ENCODE results near the gene CACNA1H.
"Not testable (repeated sequence)": the region's sequence is repeated elsewhere in the genome, so short reads cannot be mapped to it uniquely, and the experiment has no call there.

Gene CACNA1H

DNA sequence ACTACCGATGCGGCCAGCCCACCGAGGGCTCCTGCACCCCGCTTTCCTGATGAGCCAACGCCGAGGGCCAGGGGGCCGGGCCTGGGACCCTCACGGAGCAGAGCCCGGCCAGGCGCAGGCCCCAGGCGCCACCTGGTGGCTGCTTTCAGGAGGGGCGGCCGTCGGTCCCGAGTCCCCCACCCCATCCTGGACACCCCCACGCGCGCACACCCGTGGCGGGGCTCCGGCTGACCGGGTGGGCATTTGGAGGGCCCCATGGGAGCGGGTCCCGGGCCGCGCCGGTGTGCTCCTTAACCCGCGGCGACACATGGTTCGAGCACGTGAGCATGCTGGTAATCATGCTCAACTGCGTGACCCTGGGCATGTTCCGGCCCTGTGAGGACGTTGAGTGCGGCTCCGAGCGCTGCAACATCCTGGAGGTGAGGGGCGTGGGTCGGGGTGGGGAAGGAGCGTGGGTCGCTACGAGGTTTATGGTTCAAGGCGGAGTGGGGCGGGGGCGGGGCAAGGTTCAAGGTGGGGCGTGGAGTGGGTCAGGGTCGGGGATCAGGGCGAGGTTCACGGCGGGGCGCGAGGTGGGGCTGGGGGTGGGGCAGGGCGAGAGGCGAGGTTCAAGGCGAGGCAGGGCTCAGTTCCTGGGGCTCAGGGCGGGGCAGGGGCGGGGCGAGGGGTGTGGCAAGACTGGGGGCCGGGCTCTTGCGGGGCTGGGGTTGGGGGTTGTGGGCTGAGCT is 41.9 kb downstream of the CACNA1H start:
- DNase-seq, result no peak

DNA sequence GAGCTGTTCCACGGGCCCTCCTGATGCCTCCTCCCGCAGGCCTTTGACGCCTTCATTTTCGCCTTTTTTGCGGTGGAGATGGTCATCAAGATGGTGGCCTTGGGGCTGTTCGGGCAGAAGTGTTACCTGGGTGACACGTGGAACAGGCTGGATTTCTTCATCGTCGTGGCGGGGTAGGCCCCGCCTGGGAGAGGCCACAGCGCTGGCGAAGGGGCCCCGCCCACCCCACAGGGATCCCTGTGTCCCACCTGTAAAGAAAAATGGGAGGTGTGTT is 42.4 kb downstream of the CACNA1H start:
- no peak for DNase-seq

- no peak for DNase-seq
Measured at GRCh38 chr16:1196494-1196893, 43.6 kb downstream of the CACNA1H start.

DNA sequence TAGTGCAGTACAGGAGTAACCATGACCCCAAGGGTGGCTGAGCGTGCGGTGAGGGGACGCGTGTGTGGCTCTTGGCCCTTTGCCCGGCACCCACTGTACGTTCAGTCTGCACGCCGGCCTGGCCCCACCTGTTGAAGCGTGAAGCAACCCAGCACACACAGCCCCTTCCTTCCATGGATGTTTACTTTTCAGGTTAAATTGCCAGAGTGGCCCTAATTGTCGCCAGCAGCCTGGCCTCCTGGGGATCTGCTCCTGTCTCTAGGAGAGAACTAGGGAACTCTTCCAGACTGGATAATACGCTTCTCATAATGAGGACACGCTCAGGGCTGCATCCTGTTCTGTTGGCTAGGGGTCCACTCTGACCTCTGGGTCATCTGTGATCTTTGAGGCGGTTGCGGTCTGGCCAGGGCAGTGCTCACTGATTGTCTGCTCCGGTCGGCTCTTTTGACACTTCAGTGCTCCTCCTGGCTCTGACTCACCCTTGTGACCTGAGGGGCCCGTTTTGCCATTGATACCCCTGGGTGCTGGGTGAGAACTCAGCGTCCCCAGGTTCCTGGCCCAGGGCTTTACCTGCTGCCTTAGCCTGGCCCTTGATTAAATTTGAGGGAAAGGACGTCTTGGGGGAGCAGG is 44.4 kb downstream of the CACNA1H start:
- no peak for DNase-seq

DNA sequence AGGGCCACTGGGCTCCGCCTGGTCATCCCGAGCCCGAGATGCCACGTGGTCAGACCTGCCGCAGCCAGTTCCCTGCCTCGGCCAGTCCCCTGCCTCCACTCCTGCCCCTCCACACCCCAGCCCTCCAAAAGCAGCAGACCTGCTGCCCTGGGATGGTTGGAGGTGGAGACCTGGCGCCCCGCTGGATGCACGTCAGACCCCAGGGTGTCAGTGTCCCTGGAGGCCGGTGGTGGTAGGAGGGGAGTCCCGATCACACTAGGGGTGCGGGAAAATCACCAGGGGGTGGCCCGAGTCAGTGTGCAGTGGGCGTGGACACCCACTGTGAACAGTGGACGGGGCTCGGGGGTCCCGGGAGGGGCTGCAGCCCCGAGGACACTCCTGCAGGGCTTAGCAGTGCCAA is 45.3 kb downstream of the CACNA1H start:
- DNase-seq, result no peak

DNA sequence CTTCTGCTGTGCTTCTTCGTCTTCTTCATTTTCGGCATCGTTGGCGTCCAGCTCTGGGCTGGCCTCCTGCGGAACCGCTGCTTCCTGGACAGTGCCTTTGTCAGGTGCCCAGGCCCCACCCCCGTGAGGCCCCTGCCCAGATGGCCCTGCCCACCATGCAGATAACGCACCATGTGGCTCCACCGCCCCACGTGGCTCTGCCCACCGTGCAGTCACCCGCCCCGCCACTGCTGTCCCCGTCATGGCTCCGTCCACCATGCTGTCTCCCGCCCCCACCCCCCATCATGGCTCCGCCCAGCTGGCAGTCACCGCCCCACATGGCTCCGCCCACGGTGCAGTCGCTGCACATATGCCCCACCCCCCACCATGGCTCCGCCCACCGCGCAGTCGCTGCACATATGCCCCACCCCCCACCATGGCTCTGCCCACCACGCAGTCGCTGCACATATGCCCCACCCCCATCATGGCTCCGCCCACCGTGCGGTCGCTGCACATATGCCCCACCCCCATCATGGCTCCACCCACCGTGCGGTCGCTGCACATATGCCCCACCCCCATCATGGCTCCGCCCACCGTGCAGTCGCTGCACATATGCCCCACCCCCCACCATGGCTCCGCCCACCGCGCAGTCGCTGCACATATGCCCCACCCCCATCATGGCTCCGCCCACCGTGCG is 45.9 kb downstream of the CACNA1H start:
- not testable (repeated sequence) for DNase-seq

DNA sequence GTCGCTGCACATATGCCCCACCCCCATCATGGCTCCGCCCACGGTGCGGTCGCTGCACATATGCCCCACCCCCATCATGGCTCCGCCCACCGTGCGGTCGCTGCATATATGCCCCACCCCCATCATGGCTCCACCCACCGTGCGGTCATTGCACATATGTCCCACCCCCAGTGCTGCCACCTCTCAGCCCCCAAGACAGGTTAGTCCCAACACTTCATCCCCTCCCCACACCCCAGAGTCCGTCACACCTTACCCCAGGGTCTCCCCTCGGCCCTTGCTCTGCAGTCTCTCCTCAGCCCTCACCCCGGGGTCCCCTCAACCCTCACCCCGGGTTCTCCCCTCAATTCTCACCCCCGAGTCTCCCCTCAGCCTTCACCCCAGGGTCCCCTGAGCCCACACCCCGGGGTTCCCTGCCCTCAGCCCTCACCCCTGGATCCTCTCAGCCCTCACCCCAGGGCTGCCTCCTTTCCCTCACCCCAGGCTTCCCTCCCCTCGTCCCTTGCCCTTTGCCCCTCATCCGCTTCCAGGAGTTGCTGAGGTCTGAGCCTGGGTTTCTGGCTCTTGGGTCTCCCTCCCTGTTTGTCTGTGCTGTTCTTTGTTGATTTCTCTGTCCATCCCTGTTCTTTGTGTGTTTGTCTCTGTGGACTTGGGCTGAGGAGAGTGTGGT is 46.6 kb downstream of the CACNA1H start:
- DNase-seq, result no peak

GRCh38 chr16:1200014-1200627 is 47.2 kb downstream of the CACNA1H start:
- DNase-seq, result no peak

GRCh38 chr16:1201444-1201843 is 48.5 kb downstream of the CACNA1H start:
- DNase-seq, result no peak

GRCh38 chr16:1202274-1202673 is 49.4 kb downstream of the CACNA1H start:
- DNase-seq, result no peak

- no peak for DNase-seq
Measured at GRCh38 chr16:1204933-1205332, 52.0 kb downstream of the CACNA1H start.

DNA sequence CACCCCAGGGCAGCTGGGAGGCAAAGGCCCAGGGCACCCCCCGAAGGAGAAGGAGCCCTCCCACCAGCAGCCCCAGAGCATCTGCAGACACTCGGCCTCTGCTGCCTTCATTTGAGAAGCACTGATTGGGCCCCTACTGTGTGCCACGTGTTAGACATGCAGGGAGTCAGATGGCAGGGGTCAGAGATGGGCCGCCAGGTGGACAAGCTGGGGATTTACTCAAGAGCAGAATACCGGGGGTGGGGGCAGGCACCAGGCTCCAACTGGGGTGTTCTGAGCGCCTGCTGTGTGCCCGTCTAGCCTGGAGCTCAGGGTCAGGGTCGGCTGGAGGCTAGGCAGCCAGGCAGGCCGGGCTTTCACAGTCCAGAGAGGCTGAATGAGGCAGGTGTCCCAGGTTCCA is 53.4 kb downstream of the CACNA1H start:
- no peak for DNase-seq

GRCh38 chr16:1206786-1207185 is 53.9 kb downstream of the CACNA1H start:
- DNase-seq, result no peak

DNA sequence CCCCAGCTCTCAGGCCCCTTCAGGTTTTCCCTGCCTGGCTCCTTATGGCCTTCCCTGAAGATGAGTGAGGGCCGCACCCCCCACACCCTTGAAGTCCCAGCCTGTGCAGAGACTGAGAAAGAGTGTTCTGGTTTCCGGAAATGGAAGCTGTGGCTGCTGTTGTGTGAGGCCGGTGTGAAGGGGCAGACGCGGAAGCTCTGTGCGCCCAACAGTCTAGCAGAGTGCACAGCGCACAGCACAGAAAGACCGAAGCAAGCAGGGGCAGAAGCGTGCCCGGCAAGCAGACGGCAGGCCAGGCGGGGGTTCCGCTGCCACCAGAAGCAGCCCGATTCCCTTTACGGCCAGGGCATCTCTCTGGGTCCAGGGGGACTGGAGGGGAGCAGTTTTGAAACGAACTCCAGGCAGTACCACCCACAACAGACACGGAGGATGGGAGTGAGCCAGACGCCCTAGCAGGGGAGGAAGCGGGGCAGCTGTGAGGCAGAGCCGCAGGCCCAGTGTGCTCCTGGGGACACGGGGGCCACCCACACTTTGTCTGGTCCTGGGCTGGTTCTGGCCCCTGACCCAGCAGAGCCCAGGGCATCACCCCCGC is 55.4 kb downstream of the CACNA1H start:
- DNase-seq, result no peak

GRCh38 chr16:1209081-1209480 is 56.2 kb downstream of the CACNA1H start:
- no peak for DNase-seq

DNA sequence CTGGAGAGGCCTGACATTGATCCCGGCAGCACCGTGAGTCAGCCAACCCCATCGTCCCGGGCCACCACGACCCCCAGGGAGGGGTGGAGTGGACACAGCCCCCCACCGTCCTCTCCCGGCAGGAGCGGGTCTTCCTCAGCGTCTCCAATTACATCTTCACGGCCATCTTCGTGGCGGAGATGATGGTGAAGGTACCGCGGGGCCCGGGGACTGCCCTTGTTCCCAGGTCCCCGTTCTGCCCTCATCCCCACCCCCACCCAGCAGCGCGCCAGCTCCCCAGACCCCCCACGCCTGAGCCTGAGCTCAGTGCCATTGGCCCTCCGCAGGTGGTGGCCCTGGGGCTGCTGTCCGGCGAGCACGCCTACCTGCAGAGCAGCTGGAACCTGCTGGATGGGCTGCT is 57.6 kb downstream of the CACNA1H start:
- no peak for DNase-seq

DNA sequence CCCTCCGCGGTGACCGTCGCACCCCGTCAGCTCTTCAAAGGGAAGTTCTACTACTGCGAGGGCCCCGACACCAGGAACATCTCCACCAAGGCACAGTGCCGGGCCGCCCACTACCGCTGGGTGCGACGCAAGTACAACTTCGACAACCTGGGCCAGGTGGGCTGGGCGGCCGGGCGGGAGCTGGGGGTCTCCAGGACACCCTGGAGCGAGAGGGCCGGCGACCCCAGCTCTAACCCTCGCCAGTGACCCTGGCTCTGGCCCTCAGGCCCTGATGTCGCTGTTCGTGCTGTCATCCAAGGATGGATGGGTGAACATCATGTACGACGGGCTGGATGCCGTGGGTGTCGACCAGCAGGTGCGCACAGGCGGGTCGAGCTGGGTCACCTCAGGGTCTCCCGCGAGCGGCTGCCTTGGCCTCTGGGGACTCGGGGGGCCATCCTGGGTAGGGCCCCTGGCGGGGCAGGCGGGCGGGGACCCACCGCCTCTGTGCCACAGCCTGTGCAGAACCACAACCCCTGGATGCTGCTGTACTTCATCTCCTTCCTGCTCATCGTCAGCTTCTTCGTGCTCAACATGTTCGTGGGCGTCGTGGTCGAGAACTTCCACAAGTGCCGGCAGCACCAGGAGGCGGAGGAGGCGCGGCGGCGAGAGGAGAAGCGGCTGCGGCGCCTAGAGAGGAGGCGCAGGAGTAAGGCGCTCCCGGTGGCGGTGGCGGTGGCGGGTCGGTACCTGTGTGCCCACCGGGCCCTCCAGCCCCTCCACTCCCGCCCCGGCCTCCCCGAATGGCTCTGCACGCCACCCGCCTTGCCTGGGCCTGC is 58.8 kb downstream of the CACNA1H start:
- DNase-seq, result no peak

- DNase-seq, result no peak
Measured at GRCh38 chr16:1212616-1213194, 59.8 kb downstream of the CACNA1H start.

GRCh38 chr16:1213231-1213630 is 60.3 kb downstream of the CACNA1H start:
- DNase-seq, result no peak

GRCh38 chr16:1213796-1214372 is 61.0 kb downstream of the CACNA1H start:
- DNase-seq, result no peak

DNA sequence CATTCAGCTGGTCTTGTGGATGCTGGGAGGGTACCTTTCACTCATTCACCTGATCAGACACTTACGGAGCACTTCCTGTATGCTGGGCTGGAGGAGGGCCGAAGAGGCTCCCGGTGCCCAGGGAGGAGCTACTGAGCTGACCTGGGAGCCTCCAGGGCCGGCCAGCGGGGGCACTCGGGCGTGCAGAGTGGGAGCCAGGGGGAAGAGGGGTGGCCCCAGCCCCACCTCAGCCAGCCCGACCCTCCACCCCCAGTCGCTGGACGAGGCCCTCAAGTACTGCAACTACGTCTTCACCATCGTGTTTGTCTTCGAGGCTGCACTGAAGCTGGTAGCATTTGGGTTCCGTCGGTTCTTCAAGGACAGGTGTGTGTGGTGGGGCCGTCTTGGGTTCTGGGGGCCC is 61.8 kb downstream of the CACNA1H start:
- DNase-seq, result no peak

Data from stimulated activated CD4-positive, alpha-beta T cell treated with anti-CD3 and anti-CD28 coated beads, Interleukin-1b, Interleukin-23, amount 100 ng/mL, for 48 hours (primary cell).